Measurements from ENCODE around the gene KIF26B.

KIF26B gene

GRCh38 chr1:245419989-245420388 is 265.2 kb downstream of the KIF26B start:
- no peak overlapping the region for H3K27ac ChIP-seq (ENCODE audit: low read depth, low read length, poor library complexity, severe bottlenecking)
- no peaks in the 10 kb centered on the region for H3F3A ChIP-seq (ENCODE audit: insufficient read depth, low read length)
- H3K4me3 ChIP-seq (ENCODE audit: low read depth, low read length, poor library complexity, severe bottlenecking), result no peak overlapping the region
- no peaks in the 10 kb centered on the region for H3K36me3 ChIP-seq (ENCODE audit: insufficient read depth, low read length)
- no peak overlapping the region for H2AFZ ChIP-seq (ENCODE audit: low read length)
- TF ChIP-seq EZH2 (IDR thresholded peaks at IDR 0.05; ENCODE audit: borderline replicate concordance, low read length) (no peak), CTCF (IDR thresholded peaks at IDR 0.05; ENCODE audit: low read length) (no peak)
- no peaks in the 10 kb centered on the region for H4K20me1 ChIP-seq (ENCODE audit: insufficient read depth, low read length)
- H3K9ac ChIP-seq (ENCODE audit: low read length), result no peak overlapping the region
- H3K9me3 ChIP-seq (ENCODE audit: low read length), result no peaks in the 10 kb centered on the region
- H3K79me2 ChIP-seq (ENCODE audit: insufficient read depth, low read length), result no peaks in the 10 kb centered on the region
- no peak overlapping the region for H3K4me2 ChIP-seq (ENCODE audit: low read length)
- no peaks in the 10 kb centered on the region for H3K9me2 ChIP-seq (ENCODE audit: low read depth, low read length)
- H3K27me3 ChIP-seq (ENCODE audit: insufficient read depth, low read length), result no peaks in the 10 kb centered on the region
- no peaks in the 10 kb centered on the region for H3K4me1 ChIP-seq (ENCODE audit: insufficient read depth, low read length, severe bottlenecking)

- no peaks in the 10 kb centered on the region for H3F3A ChIP-seq (ENCODE audit: insufficient read depth, low read length)
- H3K4me2 ChIP-seq (ENCODE audit: low read length), result no peak overlapping the region
- no peaks in the 10 kb centered on the region for H3K27me3 ChIP-seq (ENCODE audit: insufficient read depth, low read length)
- no peaks in the 10 kb centered on the region for H3K4me1 ChIP-seq (ENCODE audit: insufficient read depth, low read length, severe bottlenecking)
- no peak overlapping the region for H3K9ac ChIP-seq (ENCODE audit: low read length)
- no peaks in the 10 kb centered on the region for H4K20me1 ChIP-seq (ENCODE audit: insufficient read depth, low read length)
- no peak overlapping the region for H2AFZ ChIP-seq (ENCODE audit: low read length)
- no peaks in the 10 kb centered on the region for H3K79me2 ChIP-seq (ENCODE audit: insufficient read depth, low read length)
- H3K9me3 ChIP-seq (ENCODE audit: low read length), result no peaks in the 10 kb centered on the region
- H3K36me3 ChIP-seq (ENCODE audit: insufficient read depth, low read length), result no peaks in the 10 kb centered on the region
- H3K9me2 ChIP-seq (ENCODE audit: low read depth, low read length), result no peaks in the 10 kb centered on the region
- no peak overlapping the region for H3K27ac ChIP-seq (ENCODE audit: low read depth, low read length, poor library complexity, severe bottlenecking)
- TF ChIP-seq CTCF (IDR thresholded peaks at IDR 0.05; ENCODE audit: low read length), result no peak
- no peak for TF ChIP-seq EZH2 (IDR thresholded peaks at IDR 0.05; ENCODE audit: borderline replicate concordance, low read length)
- H3K4me3 ChIP-seq (ENCODE audit: low read depth, low read length, poor library complexity, severe bottlenecking), result no peak overlapping the region
These were observed 266.1 kb downstream of the KIF26B start for GRCh38 chr1:245420926-245421325.

- H3K27ac ChIP-seq (ENCODE audit: low read depth, low read length, poor library complexity, severe bottlenecking), result no peak overlapping the region
- no peaks in the 10 kb centered on the region for H3F3A ChIP-seq (ENCODE audit: insufficient read depth, low read length)
- TF ChIP-seq EZH2 (IDR thresholded peaks at IDR 0.05; ENCODE audit: borderline replicate concordance, low read length) (no peak), CTCF (IDR thresholded peaks at IDR 0.05; ENCODE audit: low read length) (no peak)
These were observed 273.9 kb downstream of the KIF26B start for GRCh38 chr1:245428681-245429080.

More at GRCh38 chr1:245428681-245429080, 273.9 kb downstream of the KIF26B start:
- no peak overlapping the region for H3K9ac ChIP-seq (ENCODE audit: low read length)
- no peaks in the 10 kb centered on the region for H3K27me3 ChIP-seq (ENCODE audit: insufficient read depth, low read length)
- H3K36me3 ChIP-seq (ENCODE audit: insufficient read depth, low read length), result no peaks in the 10 kb centered on the region
- no peak overlapping the region for H3K4me3 ChIP-seq (ENCODE audit: low read depth, low read length, poor library complexity, severe bottlenecking)
- no peaks in the 10 kb centered on the region for H4K20me1 ChIP-seq (ENCODE audit: insufficient read depth, low read length)
- no peaks in the 10 kb centered on the region for H3K4me1 ChIP-seq (ENCODE audit: insufficient read depth, low read length, severe bottlenecking)
- H3K9me2 ChIP-seq (ENCODE audit: low read depth, low read length), result no peaks in the 10 kb centered on the region
- no peaks in the 10 kb centered on the region for H3K79me2 ChIP-seq (ENCODE audit: insufficient read depth, low read length)
- no peak overlapping the region for H2AFZ ChIP-seq (ENCODE audit: low read length)
- H3K9me3 ChIP-seq (ENCODE audit: low read length), result no peaks in the 10 kb centered on the region
- H3K4me2 ChIP-seq (ENCODE audit: low read length), result no peak overlapping the region
